DMS53 treated with DMSO at 0.1 percent for 48 hours (cell line): Measurements from ENCODE around the gene SPTLC1.
"Not testable (repeated sequence)": the region's sequence is repeated elsewhere in the genome, so short reads cannot be mapped to it uniquely, and the experiment has no call there.

ENCODE experiments used
- DNase-seq: peaks from one replicate; lab custom pipeline; 2025; ENCODE audit not compliant: unreplicated experiment; lab: John Stamatoyannopoulos, UW

The SPTLC1 gene

GRCh38 chr9:92140754-92141143 lies 25.5 kb upstream of the SPTLC1 start:
- no peak for DNase-seq

- DNase-seq = peak; percentile 57
Observed at GRCh38 chr9:92140074-92140753, 25.0 kb upstream of the SPTLC1 start.

DNA sequence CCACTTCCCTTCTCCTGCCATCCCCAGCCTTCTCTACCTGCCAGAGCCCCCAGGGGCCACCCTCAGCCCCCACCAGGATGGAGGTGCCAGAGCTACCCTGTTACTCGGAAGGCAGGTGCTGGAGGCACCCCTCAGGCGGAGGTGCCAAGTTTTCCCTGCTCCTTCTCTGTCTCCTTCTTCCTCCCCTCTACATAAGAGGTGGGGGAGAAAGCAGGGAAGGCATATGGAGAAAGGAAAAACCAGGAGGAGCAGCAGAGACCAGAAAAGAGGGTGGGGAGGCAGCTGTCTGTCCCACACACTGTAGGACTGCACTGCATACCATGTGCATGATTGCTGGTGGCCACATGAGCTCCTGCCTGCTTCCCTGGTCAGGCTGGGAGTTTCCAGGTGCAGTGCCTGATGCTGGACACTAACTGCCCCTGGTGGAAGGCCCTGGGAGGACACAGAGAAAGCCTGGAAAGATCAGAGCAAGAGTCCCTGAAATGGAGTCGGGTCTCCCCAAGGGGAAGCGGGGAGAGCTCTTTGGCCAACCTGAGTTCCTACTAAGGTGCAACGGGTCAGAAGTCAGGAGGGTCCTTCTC lies 23.8 kb upstream of the SPTLC1 start:
- not testable (repeated sequence) for DNase-seq

- no peak for DNase-seq
Observed at GRCh38 chr9:92138157-92138959, 23.1 kb upstream of the SPTLC1 start.

DNA sequence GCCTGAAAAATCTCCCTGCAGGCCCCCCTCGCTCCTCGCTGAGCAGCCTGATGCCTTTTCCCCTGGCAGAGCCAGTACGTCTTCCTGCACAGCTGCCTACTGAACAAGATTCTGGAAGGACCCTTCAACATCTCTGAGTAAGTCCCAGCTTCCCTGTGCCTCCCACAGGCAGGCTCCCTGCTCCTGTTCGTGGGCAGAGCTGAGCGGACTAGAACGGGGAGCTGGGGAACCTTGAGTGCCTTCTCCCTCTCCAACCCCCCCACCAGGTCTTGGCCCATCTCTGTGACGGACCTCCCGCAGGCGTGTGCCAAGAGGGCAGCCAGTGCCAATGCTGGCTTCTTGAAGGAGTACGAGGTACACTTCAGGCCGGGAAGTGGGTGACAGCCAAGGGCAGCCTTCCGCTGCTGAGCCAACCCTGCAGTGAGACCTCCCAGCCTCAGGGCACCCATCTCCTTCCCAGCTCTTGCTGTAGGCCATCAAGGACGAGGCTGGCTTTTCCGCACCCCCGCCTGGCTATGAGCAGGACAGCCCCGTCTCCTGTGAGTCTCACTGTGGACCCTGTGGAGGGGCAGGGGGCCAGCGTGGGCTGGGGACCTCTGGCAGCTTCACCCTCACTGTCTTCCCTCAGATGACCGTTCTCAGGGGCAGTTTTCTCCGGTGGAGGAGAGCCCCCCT lies 21.1 kb upstream of the SPTLC1 start:
- DNase-seq = no peak

DNA sequence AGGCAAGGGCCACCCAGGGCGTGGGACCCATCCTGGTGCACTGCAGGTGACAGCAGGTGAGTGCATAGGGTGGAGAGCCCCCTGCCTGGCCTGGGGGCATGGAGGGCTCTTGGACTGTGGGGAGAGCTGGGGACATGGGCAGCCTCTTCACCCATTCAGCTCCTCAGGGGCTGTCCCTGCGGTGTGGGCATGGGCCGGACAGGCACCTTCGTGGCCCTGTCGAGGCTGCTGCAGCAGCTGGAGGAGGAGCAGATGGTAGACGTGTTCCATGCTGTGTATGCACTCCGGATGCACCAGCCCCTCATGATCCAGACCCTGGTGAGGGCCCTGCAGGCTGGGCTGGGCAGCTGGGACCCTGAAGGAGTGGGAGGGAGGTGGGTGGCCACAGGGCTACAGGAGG lies 20.4 kb upstream of the SPTLC1 start:
- no peak for DNase-seq

GRCh38 chr9:92133949-92134604 lies 18.9 kb upstream of the SPTLC1 start:
- peak; percentile 39 for DNase-seq

GRCh38 chr9:92132913-92133312 lies 17.7 kb upstream of the SPTLC1 start:
- not testable (repeated sequence) for DNase-seq

GRCh38 chr9:92132501-92132900 lies 17.3 kb upstream of the SPTLC1 start:
- DNase-seq = no peak

GRCh38 chr9:92122800-92123199 lies 7.6 kb upstream of the SPTLC1 start:
- no peak for DNase-seq

- no peak for DNase-seq
Observed at GRCh38 chr9:92122061-92122460, 6.8 kb upstream of the SPTLC1 start.

DNA sequence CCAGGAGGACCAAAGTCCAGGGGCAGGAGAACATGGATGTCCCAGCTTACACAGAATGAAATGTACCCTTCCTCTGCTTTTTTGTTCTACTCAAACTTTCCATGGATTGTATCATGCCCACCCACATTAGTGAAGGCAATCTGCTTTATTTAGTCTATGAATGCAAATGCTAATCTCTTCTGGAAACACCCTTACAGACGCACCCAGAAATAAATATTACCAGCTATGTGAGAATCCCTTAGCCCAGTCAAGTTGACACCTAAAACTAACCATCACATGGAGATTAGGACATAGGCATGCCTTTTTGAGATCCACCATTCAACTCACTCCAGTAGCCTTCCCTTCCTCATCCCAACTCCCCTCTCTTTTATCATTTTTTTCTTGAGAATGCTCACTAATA lies 6.1 kb upstream of the SPTLC1 start:
- no peak for DNase-seq

DNA sequence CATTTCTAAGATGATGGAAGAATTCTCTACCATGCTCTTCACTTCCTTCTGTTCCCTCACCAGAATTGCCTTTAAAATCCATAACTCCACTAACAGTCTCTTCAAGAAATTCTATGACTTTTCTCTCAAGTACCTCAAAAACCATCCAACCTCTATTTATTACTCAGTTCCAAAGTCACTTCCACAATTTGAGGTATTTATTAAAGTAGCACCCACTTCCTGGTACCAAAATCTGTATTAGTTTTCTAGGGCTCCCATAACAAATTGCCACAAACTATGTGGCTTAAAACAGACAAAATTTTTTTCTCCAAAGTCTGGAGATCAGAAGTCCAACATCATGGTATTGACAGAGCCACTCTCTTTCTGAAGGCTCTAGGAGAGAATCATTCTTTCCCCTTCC lies 4.9 kb upstream of the SPTLC1 start:
- no peak for DNase-seq

GRCh38 chr9:92119586-92119985 lies 4.4 kb upstream of the SPTLC1 start:
- DNase-seq = no peak

DNA sequence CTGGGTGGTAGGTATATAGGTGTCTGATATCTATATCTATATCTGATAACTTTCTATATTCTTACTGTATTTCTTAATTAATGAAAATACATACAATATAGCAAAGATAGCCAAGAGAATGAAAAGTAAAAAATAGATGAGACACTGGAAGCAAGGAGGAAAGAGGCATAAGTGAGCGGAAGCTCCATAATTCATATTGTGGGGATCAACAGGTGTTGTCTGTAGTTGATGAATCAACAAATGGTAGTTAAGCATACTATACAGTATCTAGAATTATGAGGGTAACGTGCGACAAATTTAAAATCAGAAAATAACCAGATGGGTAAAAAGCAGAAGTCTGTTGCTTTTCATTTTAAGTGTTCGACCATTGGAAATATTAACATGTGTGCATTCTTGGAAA lies 7.1 kb downstream of the SPTLC1 start:
- DNase-seq = no peak

- DNase-seq = not testable (repeated sequence)
Observed at GRCh38 chr9:92105446-92106225, 9.6 kb downstream of the SPTLC1 start.

GRCh38 chr9:92103601-92104000 lies 11.6 kb downstream of the SPTLC1 start:
- not testable (repeated sequence) for DNase-seq

DNA sequence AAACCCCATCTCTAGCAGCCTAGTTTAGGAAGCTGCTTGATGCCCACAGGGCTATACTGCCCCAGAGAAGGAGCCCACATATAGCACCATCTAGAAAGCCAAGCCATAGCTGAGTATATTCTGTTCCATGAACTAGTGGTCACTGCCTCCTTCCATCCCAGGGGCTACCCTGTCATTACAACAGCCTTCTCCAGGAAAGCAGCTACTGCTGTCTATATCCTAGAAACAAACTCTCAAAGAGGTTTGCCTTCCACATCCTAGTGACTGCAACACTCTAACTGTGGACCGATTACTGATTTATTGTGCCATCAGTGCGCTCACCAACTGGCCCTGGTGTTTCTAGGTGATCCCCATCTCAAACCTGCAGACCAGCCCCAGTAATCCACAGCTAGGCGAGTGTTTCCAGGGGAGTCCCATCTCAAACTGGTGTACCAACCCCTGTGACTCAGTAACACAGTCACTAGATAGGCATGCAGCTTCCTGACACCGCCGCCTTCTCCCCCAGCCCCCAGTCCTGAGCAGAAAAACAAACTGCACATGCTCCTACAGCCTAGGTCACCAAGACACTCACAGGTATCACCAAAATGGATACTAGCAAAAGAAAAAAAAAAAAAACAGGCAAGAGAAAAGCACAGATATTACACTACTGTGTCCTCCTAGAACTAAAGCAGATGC lies 14.8 kb downstream of the SPTLC1 start:
- DNase-seq = no peak

- DNase-seq = no peak
Observed at GRCh38 chr9:92098638-92099037, 16.6 kb downstream of the SPTLC1 start.

DNA sequence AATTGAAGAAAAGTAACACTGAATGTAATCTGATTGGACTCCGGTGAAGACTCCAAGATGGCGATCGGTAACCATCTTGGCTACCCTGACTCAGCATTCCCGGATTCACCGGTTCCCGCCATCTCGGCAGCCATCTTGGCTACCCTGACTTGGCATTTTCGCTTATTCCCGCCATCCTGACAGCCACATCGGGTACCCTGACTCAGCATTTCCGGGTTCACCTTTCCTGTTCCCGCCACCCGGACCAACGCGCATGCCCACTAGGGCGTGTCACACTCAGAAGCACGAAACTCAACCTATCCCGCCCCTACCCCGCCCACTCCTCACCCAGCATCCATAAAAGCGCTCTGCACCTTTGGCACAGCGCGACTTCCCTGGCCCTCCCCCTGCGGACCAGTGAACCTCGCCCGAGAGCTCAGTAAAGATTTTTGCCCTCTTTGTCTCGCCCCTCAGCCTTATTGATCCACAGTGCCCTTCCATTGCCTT lies 17.2 kb downstream of the SPTLC1 start:
- no peak for DNase-seq
